VCaP (cell line): ENCODE results near the gene TTC28.
"Not testable (repeated sequence)": the region's sequence is repeated elsewhere in the genome, so short reads cannot be mapped to it uniquely, and the experiment has no call there.

Experiments used
- H3K27ac ChIP-seq: fragments of 450-650 bp; 2 replicates; pipeline ENCODE4 v1.5.1; 2017
- CTCF ChIP-seq: fragments of 450-650 bp; conservative IDR thresholded peaks from 2 replicates; pipeline ENCODE4 v1.5.1; 2017; ENCODE audit warnings: mild to moderate bottlenecking, moderate library complexity

TTC28 gene

GRCh38 chr22:28172892-28173670, 506.6 kb downstream of the TTC28 start:
- TF ChIP-seq CTCF: no peak
- peak overlapping the region; percentile 96 for H3K27ac ChIP-seq

GRCh38 chr22:28171712-28172111, 507.9 kb downstream of the TTC28 start:
- peak overlapping the region; percentile 96 for H3K27ac ChIP-seq
- no peak for TF ChIP-seq CTCF

- no peak for TF ChIP-seq CTCF
- peak overlapping the region; percentile 96 for H3K27ac ChIP-seq
Observed at GRCh38 chr22:28171115-28171514, 508.5 kb downstream of the TTC28 start.

GRCh38 chr22:28169314-28169713, 510.3 kb downstream of the TTC28 start:
- H3K27ac ChIP-seq: not testable (repeated sequence)

GRCh38 chr22:28155808-28156207, 523.8 kb downstream of the TTC28 start:
- no peak overlapping the region for H3K27ac ChIP-seq
- TF ChIP-seq CTCF: no peak

- H3K27ac ChIP-seq: no peak overlapping the region
- TF ChIP-seq CTCF: no peak
Observed at GRCh38 chr22:28154861-28155260, 524.8 kb downstream of the TTC28 start.

- H3K27ac ChIP-seq: peak overlapping the region; percentile 13; the same call in 1 of the 2 replicates
- no peak for TF ChIP-seq CTCF
Observed at GRCh38 chr22:28151151-28151816, 528.4 kb downstream of the TTC28 start.

GRCh38 chr22:28148816-28149465, 530.7 kb downstream of the TTC28 start:
- no peak for TF ChIP-seq CTCF
- no peak overlapping the region for H3K27ac ChIP-seq
